H9 (cell line): Measurements from ENCODE around the gene FBLN2. TPM values are rescaled to one million over a fixed set of nuclear protein-coding genes. Genes with fewer than 3 reads are reported as not detected.

ENCODE experiments used
- DNase-seq: peaks from one replicate; pipeline ENCODE4 v3.0.0-alpha.2; 2017
- H2AFZ ChIP-seq: one replicate; pipeline ENCODE4 v1.6.1; 2013; ENCODE audit warnings: mild to moderate bottlenecking, low read length, control low read depth, moderate library complexity
- H2AK5ac ChIP-seq: 2 replicates; pipeline ENCODE4 v1.6.1; 2013; ENCODE audit warnings: low read length, control low read depth, mixed read lengths; ENCODE audit not compliant: insufficient read length
- H2BK120ac ChIP-seq: one replicate; pipeline ENCODE4 v1.6.1; 2013; ENCODE audit warnings: low read depth, mild to moderate bottlenecking, low read length, control low read depth, inconsistent platforms; ENCODE audit not compliant: poor library complexity, severe bottlenecking
- H2BK12ac ChIP-seq: 2 replicates; pipeline ENCODE4 v1.6.1; 2013; ENCODE audit warnings: low read length, control low read depth, mixed read lengths, low read depth; ENCODE audit not compliant: insufficient read length
- H2BK15ac ChIP-seq: 2 replicates; pipeline ENCODE4 v1.6.1; 2013; ENCODE audit warnings: low read depth, low read length, control low read depth
- H2BK20ac ChIP-seq: one replicate; pipeline ENCODE4 v1.6.1; 2013; ENCODE audit warnings: low read depth, mild to moderate bottlenecking, low read length, control low read depth, inconsistent platforms; ENCODE audit not compliant: poor library complexity, severe bottlenecking
- H2BK5ac ChIP-seq: 2 replicates; pipeline ENCODE4 v1.6.1; 2013; ENCODE audit warnings: low read length, control low read depth, mixed read lengths; ENCODE audit not compliant: insufficient read length
- H3K14ac ChIP-seq: 2 replicates; pipeline ENCODE4 v1.6.1; 2013; ENCODE audit warnings: low read length, control low read depth; ENCODE audit not compliant: insufficient read depth
- H3K18ac ChIP-seq: 2 replicates; pipeline ENCODE4 v1.6.1; 2013; ENCODE audit warnings: low read depth, mild to moderate bottlenecking, mixed read lengths, low read length, control low read depth; ENCODE audit not compliant: insufficient read length
- H3K23ac ChIP-seq: 2 replicates; pipeline ENCODE4 v1.6.1; 2013; ENCODE audit warnings: low read length, control low read depth, mixed read lengths, low read depth; ENCODE audit not compliant: insufficient read length
- H3K23me2 ChIP-seq: 2 replicates; pipeline ENCODE4 v1.6.1; 2013; ENCODE audit warnings: low read depth, mild to moderate bottlenecking, mixed read lengths, low read length, control low read depth; ENCODE audit not compliant: insufficient read length, poor library complexity, severe bottlenecking
- H3K27ac ChIP-seq: 2 replicates; pipeline ENCODE4 v1.5.1; 2013; ENCODE audit warnings: low read length, control low read depth, mixed read lengths, low read depth; ENCODE audit not compliant: insufficient read length
- H3K27me3 ChIP-seq: 2 replicates; pipeline ENCODE4 v1.6.1; 2013; ENCODE audit warnings: low read length, control low read depth, inconsistent platforms; ENCODE audit not compliant: insufficient read depth
- H3K4ac ChIP-seq: 2 replicates; pipeline ENCODE4 v1.6.1; 2013; ENCODE audit warnings: low read depth, mild to moderate bottlenecking, control low read depth, inconsistent platforms, low read length, moderate library complexity
- H3K4me1 ChIP-seq: 2 replicates; pipeline ENCODE4 v1.6.1; 2013; ENCODE audit warnings: low read length, control low read depth, inconsistent platforms; ENCODE audit not compliant: insufficient read depth
- H3K4me2 ChIP-seq: 2 replicates; pipeline ENCODE4 v1.6.1; 2013; ENCODE audit warnings: low read length, control low read depth, mixed read lengths; ENCODE audit not compliant: insufficient read length, insufficient read depth
- H3K56ac ChIP-seq: 2 replicates; pipeline ENCODE4 v1.6.1; 2013; ENCODE audit warnings: low read depth, mild to moderate bottlenecking, mixed read lengths, low read length, control low read depth; ENCODE audit not compliant: insufficient read length
- H3K79me1 ChIP-seq: 2 replicates; pipeline ENCODE4 v1.6.1; 2013; ENCODE audit warnings: low read depth, mild to moderate bottlenecking, moderate library complexity, low read length, control low read depth, inconsistent platforms; ENCODE audit not compliant: insufficient read depth, poor library complexity, severe bottlenecking
- H3K79me2 ChIP-seq: 2 replicates; pipeline ENCODE4 v1.6.1; 2013; ENCODE audit warnings: low read length, control low read depth, inconsistent platforms; ENCODE audit not compliant: insufficient read depth
- H3K9ac ChIP-seq: 2 replicates; pipeline ENCODE4 v1.6.1; 2013; ENCODE audit warnings: low read length, control low read depth, mixed read lengths; ENCODE audit not compliant: insufficient read length; ENCODE audit errors: extremely low read depth
- H3K9me3 ChIP-seq: one replicate; pipeline ENCODE4 v1.6.1; 2013; ENCODE audit warnings: low read depth, low read length, inconsistent platforms; ENCODE audit not compliant: control insufficient read depth
- H3T11ph ChIP-seq: one replicate; pipeline ENCODE4 v1.6.1; 2013; ENCODE audit warnings: mild to moderate bottlenecking, low read length, control low read depth, inconsistent platforms
- H4K20me1 ChIP-seq: one replicate; pipeline ENCODE4 v1.6.1; 2013; ENCODE audit not compliant: control insufficient read depth, insufficient read length, insufficient read depth
- H4K5ac ChIP-seq: 2 replicates; pipeline ENCODE4 v1.6.1; 2013; ENCODE audit warnings: low read depth, mild to moderate bottlenecking, mixed read lengths, low read length, control low read depth; ENCODE audit not compliant: insufficient read length
- H4K8ac ChIP-seq: replicated peaks from 2 replicates; pipeline ENCODE4 v1.6.1; 2013; ENCODE audit warnings: low read length, control low read depth, mixed read lengths, low read depth; ENCODE audit not compliant: insufficient read length
- H4K91ac ChIP-seq: 2 replicates; pipeline ENCODE4 v1.6.1; 2013; ENCODE audit warnings: low read depth, mild to moderate bottlenecking, moderate library complexity, mixed read lengths, low read length, control low read depth; ENCODE audit not compliant: insufficient read length
- H3K27ac Mint-ChIP-seq, 3 experiments: 2 replicates in 2 of 3; 3 replicates in 1 of 3; pipeline ENCODE4 v1.8.0; 2020 to 2021; ENCODE audit warnings: mixed read lengths in 3 of 3, mild to moderate bottlenecking in 1 of 3, moderate library complexity in 1 of 3
- H3K27me3 Mint-ChIP-seq: 2 replicates; pipeline ENCODE4 v1.8.0; 2021; ENCODE audit warnings: low read depth, mild to moderate bottlenecking, moderate library complexity, mixed read lengths
- H3K36me3 Mint-ChIP-seq, 3 experiments: 2 replicates in 2 of 3; 3 replicates in 1 of 3; pipeline ENCODE4 v1.8.0; 2020 to 2021; ENCODE audit warnings: low read depth in 3 of 3, mixed read lengths in 3 of 3; ENCODE audit not compliant: insufficient read depth in 1 of 3
- H3K4me1 Mint-ChIP-seq, 2 experiments: 2 replicates each; pipeline ENCODE4 v1.8.0; 2020; ENCODE audit warnings: mixed read lengths in 2 of 2
- H3K4me3 Mint-ChIP-seq, 2 experiments: 2 replicates in 1 of 2; 3 replicates in 1 of 2; pipeline ENCODE4 v1.8.0; 2020 to 2021; ENCODE audit warnings: mild to moderate bottlenecking in 2 of 2, mixed read lengths in 2 of 2, moderate library complexity in 1 of 2
- H3K9me3 Mint-ChIP-seq, 2 experiments: 2 replicates in 1 of 2; 3 replicates in 1 of 2; pipeline ENCODE4 v1.8.0; 2020; ENCODE audit warnings: mild to moderate bottlenecking in 2 of 2, mixed read lengths in 2 of 2, moderate library complexity in 1 of 2
- CTCF ChIP-seq: fragments of 200-600 bp; sonication (generic); conservative IDR thresholded peaks from 3 replicates; pipeline ENCODE4 v1.8.0; 2021; ENCODE audit warnings: antibody characterized with exemption, mild to moderate bottlenecking
- WGBS: extraction: QIAGEN DNeasy Blood & Tissue Kit; methylation state at CpG from one replicate; pipeline ENCODE4 v1.1.7; 2013; ENCODE audit warnings: missing lambda C conversion rate, low lambda C conversion rate, mixed read lengths; ENCODE audit not compliant: insufficient read length; ENCODE audit errors: extremely low coverage; 5-methylcytosine and 5-hydroxymethylcytosine counted together
- total RNA-seq: library from RNA; stranded (reverse); gene quantifications from 2 replicates; pipeline ENCODE4 v1.2.1, GENCODE V29; 2021

Gene FBLN2
- total RNA-seq, 1 experiment from 2014 or later, result 11.8 TPM

- Histone ChIP-seq H3K4me1 (peaks cover 5% of the 10 kb centered on the region; the same call in 1 of the 2 replicates), H2BK120ac (no peak overlapping the region)
- no peak for TF ChIP-seq CTCF
These were observed 26.6 kb downstream of the FBLN2 start for GRCh38 chr3:13575459-13576061.

More at GRCh38 chr3:13575459-13576061, 26.6 kb downstream of the FBLN2 start:
- H3K56ac ChIP-seq, result no peak overlapping the region
- H3K27me3 ChIP-seq, result no peaks in the 10 kb centered on the region
- no CpG with 5 or more reads among the region's 11 CpGs for WGBS
- H3K27ac ChIP-seq, result no peak overlapping the region
- H3K4me1 Mint-ChIP-seq, result peaks cover 20 to 21% of the 10 kb centered on the region in 2 experiments
- no peak overlapping the region for H4K91ac ChIP-seq
- no peaks in the 10 kb centered on the region for H3K79me1 ChIP-seq
- no peaks in the 10 kb centered on the region for H4K20me1 ChIP-seq
- no peak overlapping the region for H3K18ac ChIP-seq
- no peaks in the 10 kb centered on the region for H3K9me3 Mint-ChIP-seq
- no peak overlapping the region for H2BK5ac ChIP-seq
- H3K27me3 Mint-ChIP-seq, result no peaks in the 10 kb centered on the region; the same call in 1 of the 2 replicates
- no peaks in the 10 kb centered on the region for H3K79me2 ChIP-seq
- H4K5ac ChIP-seq, result no peak overlapping the region
- DNase-seq, result no peak
- H3K4ac ChIP-seq, result no peak overlapping the region
- no peak overlapping the region for H3T11ph ChIP-seq
- H2BK20ac ChIP-seq, result no peak overlapping the region
- no peak overlapping the region for H3K14ac ChIP-seq
- no peak overlapping the region for H3K4me3 Mint-ChIP-seq
- no peak overlapping the region for H2BK12ac ChIP-seq
- H3K36me3 Mint-ChIP-seq, result no peaks in the 10 kb centered on the region
- no peak overlapping the region; a peak in 2 of 7 replicates for H3K27ac Mint-ChIP-seq
- no peak overlapping the region for H2BK15ac ChIP-seq
- H2AFZ ChIP-seq, result no peak overlapping the region
- H4K8ac ChIP-seq, result no peak overlapping the region
- no peak overlapping the region for H2AK5ac ChIP-seq
- H3K9ac ChIP-seq, result no peak overlapping the region
- no peak overlapping the region for H3K23ac ChIP-seq
- H3K23me2 ChIP-seq, result no peaks in the 10 kb centered on the region
- H3K4me2 ChIP-seq, result no peak overlapping the region
- no peaks in the 10 kb centered on the region for H3K9me3 ChIP-seq
